SK-N-SH (cell line): ENCODE measurements around the gene CNNM1. TPM values are rescaled to one million over a fixed set of nuclear protein-coding genes. Genes with fewer than 3 reads are reported as not detected.

Source experiments
- CTCF ChIA-PET: fragments of 300-600, 350-600 bp; formaldehyde crosslinking; extraction: SDS; loops from one replicate; lab custom pipeline; 2021; lab: Yijun Ruan, JAX
- POLR2A ChIA-PET: fragments of 350-600 bp; sonication (Branson Sonifier 250); formaldehyde crosslinking; extraction: SDS; loops from one replicate; lab custom pipeline; 2020; ENCODE audit warnings: antibody characterized with exemption, inconsistent platforms; lab: Yijun Ruan, JAX
- DNase-seq: peaks from one replicate; pipeline ENCODE4 v3.0.0; 2012
- H2AFZ ChIP-seq: fragments of 200-600 bp; sonication (generic); 2 replicates; pipeline ENCODE4 v1.8.1; 2016; ENCODE audit warnings: antibody characterized with exemption, mild to moderate bottlenecking, low read depth
- H3F3A ChIP-seq: fragments of 200-600 bp; sonication (generic); replicated peaks from 2 replicates; pipeline ENCODE3; 2016; ENCODE audit warnings: antibody characterized with exemption, mild to moderate bottlenecking; ENCODE audit not compliant: insufficient read depth
- H3K27ac ChIP-seq, 2 experiments: fragments of 200-500 bp in 1 of 2; fragments of 200-600 bp in 1 of 2; sonication (Bioruptor generic) in 1 of 2; sonication (generic), shearing (Covaris generic) in 1 of 2; 2 replicates each; pipeline versions ENCODE4 v1.5.1 to v1.6.1; 2014 to 2016; ENCODE audit warnings: low read depth in 2 of 2, inconsistent platforms in 1 of 2, low read length in 1 of 2, mild to moderate bottlenecking in 1 of 2, mixed read lengths in 1 of 2
- H3K27me3 ChIP-seq: fragments of 200-600 bp; sonication (generic), shearing (Covaris generic); 2 replicates; pipeline ENCODE4 v1.6.1; 2016; ENCODE audit warnings: mixed run types; ENCODE audit not compliant: insufficient read depth
- H3K36me3 ChIP-seq, 2 experiments: fragments of 200-500 bp in 1 of 2; fragments of 200-600 bp in 1 of 2; sonication (Bioruptor generic) in 1 of 2; sonication (generic) in 1 of 2; replicated peaks in 1 of 2; 2 replicates each; pipeline versions ENCODE3 to v1.5.1; 2014 to 2016; ENCODE audit warnings: low read length in 1 of 2, mild to moderate bottlenecking in 1 of 2; ENCODE audit not compliant: insufficient read depth in 2 of 2, control insufficient read depth in 1 of 2
- H3K4me1 ChIP-seq, 2 experiments: fragments of 200-500 bp in 1 of 2; fragments of 200-600 bp in 1 of 2; sonication (Bioruptor generic) in 1 of 2; sonication (generic), shearing (Covaris generic) in 1 of 2; 2 replicates each; pipeline versions ENCODE4 v1.5.1 to v1.6.1; 2014 to 2016; ENCODE audit warnings: low read depth in 1 of 2, low read length in 1 of 2, mixed run types in 1 of 2; ENCODE audit not compliant: insufficient read depth in 2 of 2, control insufficient read depth in 1 of 2
- H3K4me2 ChIP-seq: fragments of 200-600 bp; sonication (generic), shearing (Covaris generic); 2 replicates; pipeline ENCODE4 v1.6.1; 2017; ENCODE audit warnings: mixed run types
- H3K4me3 ChIP-seq, 2 experiments: fragments of 200-500 bp in 1 of 2; fragments of 200-600 bp in 1 of 2; sonication (Bioruptor generic) in 1 of 2; sonication (generic), shearing (Covaris generic) in 1 of 2; 2 replicates each; pipeline versions ENCODE4 v1.5.1 to v1.8.1; 2014 to 2016; ENCODE audit warnings: low read depth in 2 of 2, inconsistent platforms in 1 of 2, low read length in 1 of 2, mild to moderate bottlenecking in 1 of 2, mixed read lengths in 1 of 2, moderate library complexity in 1 of 2
- H3K79me2 ChIP-seq: fragments of 200-600 bp; sonication (generic); 2 replicates; pipeline ENCODE4 v1.8.1; 2017; ENCODE audit warnings: mild to moderate bottlenecking; ENCODE audit not compliant: insufficient read depth
- H3K9ac ChIP-seq: fragments of 200-600 bp; sonication (generic); 2 replicates; pipeline ENCODE4 v1.6.1; 2017; ENCODE audit warnings: mixed run types
- H3K9me2 ChIP-seq: fragments of 200-600 bp; sonication (generic); 2 replicates; pipeline ENCODE4 v1.6.1; 2017; ENCODE audit warnings: mixed run types
- H3K9me3 ChIP-seq: fragments of 200-600 bp; sonication (generic); 2 replicates; pipeline ENCODE4 v1.6.1; 2017; ENCODE audit warnings: mixed run types, mild to moderate bottlenecking, moderate library complexity
- H4K20me1 ChIP-seq: fragments of 200-600 bp; sonication (generic); 2 replicates; pipeline ENCODE4 v1.6.1; 2017; ENCODE audit warnings: mild to moderate bottlenecking, mixed run types; ENCODE audit not compliant: insufficient read depth
- CHD2 ChIP-seq: fragments of 150-350 bp; IDR thresholded peaks from 2 replicates; pipeline ENCODE4 v1.6.1; 2018; ENCODE audit warnings: low read length; ENCODE audit not compliant: partially characterized antibody
- ELF1 ChIP-seq: IDR thresholded peaks from 2 replicates; pipeline ENCODE4 v1.4.0; 2012
- FOSL2 ChIP-seq: IDR thresholded peaks from 2 replicates; pipeline ENCODE4 v1.4.0; 2012; ENCODE audit warnings: low read depth, mild to moderate bottlenecking, moderate library complexity, borderline replicate concordance
- GATA2 ChIP-seq: sonication (generic); formaldehyde crosslinking; IDR thresholded peaks from 2 replicates; pipeline ENCODE4 v1.5.0; 2020; ENCODE audit warnings: mild to moderate bottlenecking, missing genetic modification reagents
- JUND ChIP-seq: IDR thresholded peaks from 2 replicates; pipeline ENCODE4 v1.4.0; 2012
- NFIC ChIP-seq: IDR thresholded peaks from 2 replicates; pipeline ENCODE4 v1.4.0; 2012; ENCODE audit warnings: borderline replicate concordance
- NRF1 ChIP-seq: IDR thresholded peaks from 2 replicates; pipeline ENCODE4 v1.6.1; 2012; ENCODE audit warnings: low read depth, mild to moderate bottlenecking, low read length
- POLR2AphosphoS5 ChIP-seq: IDR thresholded peaks from 2 replicates; pipeline ENCODE4 v1.6.1; 2012; ENCODE audit warnings: low read depth, low read length
- RXRA ChIP-seq: IDR thresholded peaks from 2 replicates; pipeline ENCODE4 v1.4.0; 2012; ENCODE audit warnings: low read depth, mild to moderate bottlenecking, borderline replicate concordance
- SIN3A ChIP-seq: IDR thresholded peaks from 2 replicates; pipeline ENCODE4 v1.6.1; 2012; ENCODE audit warnings: low read depth, mild to moderate bottlenecking, low read length, moderate library complexity, borderline replicate concordance
- TAF1 ChIP-seq: IDR thresholded peaks from 2 replicates; pipeline ENCODE4 v1.6.1; 2012; ENCODE audit warnings: low read depth, mild to moderate bottlenecking, low read length, moderate library complexity, borderline replicate concordance
- TCF12 ChIP-seq: IDR thresholded peaks from 2 replicates; pipeline ENCODE4 v1.4.0; 2012
- YY1 ChIP-seq: IDR thresholded peaks from 2 replicates; pipeline ENCODE4 v1.4.0; 2012; ENCODE audit warnings: low read depth, mild to moderate bottlenecking
- WGBS: methylation state at CpG from one replicate; pipeline ENCODE4 v1.1.6; 2017; ENCODE audit warnings: low lambda C conversion rate; 5-methylcytosine and 5-hydroxymethylcytosine counted together
- polyA plus RNA-seq, 3 experiments: library from polyadenylated mRNA; depleted of rRNA; stranded (reverse); fragments of >200 nt; gene quantifications; 2 replicates each; pipeline ENCODE4 v1.2.3, GENCODE V29; 2012
- TF ChIP-seq, protein P1 (sequence below): IDR thresholded peaks from 2 replicates; pipeline ENCODE4 v1.6.1; 2012; ENCODE audit warnings: mild to moderate bottlenecking, low read depth, low read length, moderate library complexity
- TF ChIP-seq, protein P2 (sequence below): fragments of 200-600 bp; sonication (generic); IDR thresholded peaks from 2 replicates; pipeline ENCODE4 v1.6.1; 2017; ENCODE audit warnings: antibody characterized with exemption, mild to moderate bottlenecking, moderate library complexity
- TF ChIP-seq, protein P3 (sequence below): IDR thresholded peaks from 2 replicates; pipeline ENCODE4 v1.4.0; 2012; ENCODE audit warnings: low read depth, borderline replicate concordance
- TF ChIP-seq, protein P4 (sequence below): fragments of 150-350 bp; IDR thresholded peaks from 2 replicates; pipeline ENCODE4 v1.6.1; 2017; ENCODE audit warnings: antibody characterized with exemption, low read length, low read depth, borderline replicate concordance
- TF ChIP-seq, protein P5 (sequence below): IDR thresholded peaks from 2 replicates; pipeline ENCODE4 v1.4.0; 2012; ENCODE audit warnings: low read depth, borderline replicate concordance
- TF ChIP-seq, protein P6 (sequence below): IDR thresholded peaks from 2 replicates; pipeline ENCODE4 v1.4.0; 2012; ENCODE audit warnings: low read depth

The CNNM1 gene
- polyA plus RNA-seq, 1 of the 3 experiments (the other 2 are of a cell fraction), result 0.12 TPM

DNA sequence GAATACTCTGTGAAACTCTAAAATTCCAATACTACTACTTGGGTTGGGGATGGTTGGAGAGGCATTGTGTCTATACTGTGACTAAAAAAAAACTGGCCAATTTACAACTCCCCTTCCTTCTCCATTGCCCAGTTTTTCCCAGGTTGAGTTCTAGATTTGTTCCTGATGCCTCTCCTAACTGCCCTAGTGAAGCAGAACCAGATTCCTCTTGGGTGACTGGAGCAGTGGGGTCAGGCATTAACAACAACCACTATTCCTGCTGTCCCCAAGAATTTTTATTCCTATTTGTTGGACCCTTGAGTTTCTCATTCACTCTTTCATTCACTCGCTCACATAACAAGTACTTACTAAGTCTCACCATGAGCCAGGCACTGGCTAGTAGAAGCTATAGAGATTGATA, 95.5 kb downstream of the CNNM1 start:
- no peak for DNase-seq
- POLR2A ChIA-PET, result no interaction called here
- Histone ChIP-seq H4K20me1 (no peaks in the 10 kb centered on the region), H3K27ac (no peak overlapping the region), H2AFZ (no peak overlapping the region), H3K9me3 (no peaks in the 10 kb centered on the region), H3K4me2 (no peak overlapping the region), H3K79me2 (peaks cover 19% of the 10 kb centered on the region), H3K9me2 (no peaks in the 10 kb centered on the region), H3K4me1 (peaks cover 2 to 6% of the 10 kb centered on the region in 2 experiments; a peak in 2 of 4 replicates), H3K4me3 (no peak overlapping the region), H3K36me3 (peaks cover 13 to 34% of the 10 kb centered on the region in 2 experiments), H3K27me3 (no peaks in the 10 kb centered on the region), H3K9ac (no peak overlapping the region), H3F3A (no peaks in the 10 kb centered on the region)
- CTCF ChIA-PET, result interaction anchor here (2.9 kb wide), 1 partner anchor 12 kb away, joined by 14 read pairs; no protein-coding TSS in a partner anchor
- WGBS, result 97% methylated on average over 1 of the region's 1 CpG
- TF ChIP-seq, protein P1, sequence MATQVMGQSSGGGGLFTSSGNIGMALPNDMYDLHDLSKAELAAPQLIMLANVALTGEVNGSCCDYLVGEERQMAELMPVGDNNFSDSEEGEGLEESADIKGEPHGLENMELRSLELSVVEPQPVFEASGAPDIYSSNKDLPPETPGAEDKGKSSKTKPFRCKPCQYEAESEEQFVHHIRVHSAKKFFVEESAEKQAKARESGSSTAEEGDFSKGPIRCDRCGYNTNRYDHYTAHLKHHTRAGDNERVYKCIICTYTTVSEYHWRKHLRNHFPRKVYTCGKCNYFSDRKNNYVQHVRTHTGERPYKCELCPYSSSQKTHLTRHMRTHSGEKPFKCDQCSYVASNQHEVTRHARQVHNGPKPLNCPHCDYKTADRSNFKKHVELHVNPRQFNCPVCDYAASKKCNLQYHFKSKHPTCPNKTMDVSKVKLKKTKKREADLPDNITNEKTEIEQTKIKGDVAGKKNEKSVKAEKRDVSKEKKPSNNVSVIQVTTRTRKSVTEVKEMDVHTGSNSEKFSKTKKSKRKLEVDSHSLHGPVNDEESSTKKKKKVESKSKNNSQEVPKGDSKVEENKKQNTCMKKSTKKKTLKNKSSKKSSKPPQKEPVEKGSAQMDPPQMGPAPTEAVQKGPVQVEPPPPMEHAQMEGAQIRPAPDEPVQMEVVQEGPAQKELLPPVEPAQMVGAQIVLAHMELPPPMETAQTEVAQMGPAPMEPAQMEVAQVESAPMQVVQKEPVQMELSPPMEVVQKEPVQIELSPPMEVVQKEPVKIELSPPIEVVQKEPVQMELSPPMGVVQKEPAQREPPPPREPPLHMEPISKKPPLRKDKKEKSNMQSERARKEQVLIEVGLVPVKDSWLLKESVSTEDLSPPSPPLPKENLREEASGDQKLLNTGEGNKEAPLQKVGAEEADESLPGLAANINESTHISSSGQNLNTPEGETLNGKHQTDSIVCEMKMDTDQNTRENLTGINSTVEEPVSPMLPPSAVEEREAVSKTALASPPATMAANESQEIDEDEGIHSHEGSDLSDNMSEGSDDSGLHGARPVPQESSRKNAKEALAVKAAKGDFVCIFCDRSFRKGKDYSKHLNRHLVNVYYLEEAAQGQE, result no peak
- TF ChIP-seq NFIC (no peak), SIN3A (no peak), ELF1 (no peak), TCF12 (no peak), YY1 (no peak), TAF1 (no peak), RXRA (no peak), POLR2AphosphoS5 (no peak), CHD2 (no peak), NRF1 (no peak), FOSL2 (no peak), GATA2 (no peak), JUND (no peak)
- TF ChIP-seq, protein P2, sequence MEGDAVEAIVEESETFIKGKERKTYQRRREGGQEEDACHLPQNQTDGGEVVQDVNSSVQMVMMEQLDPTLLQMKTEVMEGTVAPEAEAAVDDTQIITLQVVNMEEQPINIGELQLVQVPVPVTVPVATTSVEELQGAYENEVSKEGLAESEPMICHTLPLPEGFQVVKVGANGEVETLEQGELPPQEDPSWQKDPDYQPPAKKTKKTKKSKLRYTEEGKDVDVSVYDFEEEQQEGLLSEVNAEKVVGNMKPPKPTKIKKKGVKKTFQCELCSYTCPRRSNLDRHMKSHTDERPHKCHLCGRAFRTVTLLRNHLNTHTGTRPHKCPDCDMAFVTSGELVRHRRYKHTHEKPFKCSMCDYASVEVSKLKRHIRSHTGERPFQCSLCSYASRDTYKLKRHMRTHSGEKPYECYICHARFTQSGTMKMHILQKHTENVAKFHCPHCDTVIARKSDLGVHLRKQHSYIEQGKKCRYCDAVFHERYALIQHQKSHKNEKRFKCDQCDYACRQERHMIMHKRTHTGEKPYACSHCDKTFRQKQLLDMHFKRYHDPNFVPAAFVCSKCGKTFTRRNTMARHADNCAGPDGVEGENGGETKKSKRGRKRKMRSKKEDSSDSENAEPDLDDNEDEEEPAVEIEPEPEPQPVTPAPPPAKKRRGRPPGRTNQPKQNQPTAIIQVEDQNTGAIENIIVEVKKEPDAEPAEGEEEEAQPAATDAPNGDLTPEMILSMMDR, result no peak
- TF ChIP-seq, protein P3, sequence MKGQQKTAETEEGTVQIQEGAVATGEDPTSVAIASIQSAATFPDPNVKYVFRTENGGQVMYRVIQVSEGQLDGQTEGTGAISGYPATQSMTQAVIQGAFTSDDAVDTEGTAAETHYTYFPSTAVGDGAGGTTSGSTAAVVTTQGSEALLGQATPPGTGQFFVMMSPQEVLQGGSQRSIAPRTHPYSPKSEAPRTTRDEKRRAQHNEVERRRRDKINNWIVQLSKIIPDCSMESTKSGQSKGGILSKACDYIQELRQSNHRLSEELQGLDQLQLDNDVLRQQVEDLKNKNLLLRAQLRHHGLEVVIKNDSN, result no peak
- TF ChIP-seq, protein P4, sequence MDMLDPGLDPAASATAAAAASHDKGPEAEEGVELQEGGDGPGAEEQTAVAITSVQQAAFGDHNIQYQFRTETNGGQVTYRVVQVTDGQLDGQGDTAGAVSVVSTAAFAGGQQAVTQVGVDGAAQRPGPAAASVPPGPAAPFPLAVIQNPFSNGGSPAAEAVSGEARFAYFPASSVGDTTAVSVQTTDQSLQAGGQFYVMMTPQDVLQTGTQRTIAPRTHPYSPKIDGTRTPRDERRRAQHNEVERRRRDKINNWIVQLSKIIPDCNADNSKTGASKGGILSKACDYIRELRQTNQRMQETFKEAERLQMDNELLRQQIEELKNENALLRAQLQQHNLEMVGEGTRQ, result no peak
- TF ChIP-seq, protein P5, sequence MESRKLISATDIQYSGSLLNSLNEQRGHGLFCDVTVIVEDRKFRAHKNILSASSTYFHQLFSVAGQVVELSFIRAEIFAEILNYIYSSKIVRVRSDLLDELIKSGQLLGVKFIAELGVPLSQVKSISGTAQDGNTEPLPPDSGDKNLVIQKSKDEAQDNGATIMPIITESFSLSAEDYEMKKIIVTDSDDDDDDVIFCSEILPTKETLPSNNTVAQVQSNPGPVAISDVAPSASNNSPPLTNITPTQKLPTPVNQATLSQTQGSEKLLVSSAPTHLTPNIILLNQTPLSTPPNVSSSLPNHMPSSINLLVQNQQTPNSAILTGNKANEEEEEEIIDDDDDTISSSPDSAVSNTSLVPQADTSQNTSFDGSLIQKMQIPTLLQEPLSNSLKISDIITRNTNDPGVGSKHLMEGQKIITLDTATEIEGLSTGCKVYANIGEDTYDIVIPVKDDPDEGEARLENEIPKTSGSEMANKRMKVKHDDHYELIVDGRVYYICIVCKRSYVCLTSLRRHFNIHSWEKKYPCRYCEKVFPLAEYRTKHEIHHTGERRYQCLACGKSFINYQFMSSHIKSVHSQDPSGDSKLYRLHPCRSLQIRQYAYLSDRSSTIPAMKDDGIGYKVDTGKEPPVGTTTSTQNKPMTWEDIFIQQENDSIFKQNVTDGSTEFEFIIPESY, result no peak
- TF ChIP-seq, protein P6, sequence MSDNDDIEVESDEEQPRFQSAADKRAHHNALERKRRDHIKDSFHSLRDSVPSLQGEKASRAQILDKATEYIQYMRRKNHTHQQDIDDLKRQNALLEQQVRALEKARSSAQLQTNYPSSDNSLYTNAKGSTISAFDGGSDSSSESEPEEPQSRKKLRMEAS, result no peak
